DND-41 (cell line): ENCODE data around the gene COQ10B.

Source experiments
- EZH2 ChIP-seq: IDR thresholded peaks from 3 replicates; pipeline ENCODE4 v1.6.1; 2012; ENCODE audit warnings: borderline replicate concordance, low read depth, mild to moderate bottlenecking, moderate library complexity, low read length, inconsistent platforms; ENCODE audit not compliant: severe bottlenecking
- TF ChIP-seq, protein P1 (sequence below): IDR thresholded peaks from 2 replicates; pipeline ENCODE4 v1.5.1; 2012; ENCODE audit warnings: borderline replicate concordance, low read length, moderate library complexity, mild to moderate bottlenecking; ENCODE audit not compliant: poor library complexity, severe bottlenecking; ENCODE audit errors: extremely low read depth

DNA sequence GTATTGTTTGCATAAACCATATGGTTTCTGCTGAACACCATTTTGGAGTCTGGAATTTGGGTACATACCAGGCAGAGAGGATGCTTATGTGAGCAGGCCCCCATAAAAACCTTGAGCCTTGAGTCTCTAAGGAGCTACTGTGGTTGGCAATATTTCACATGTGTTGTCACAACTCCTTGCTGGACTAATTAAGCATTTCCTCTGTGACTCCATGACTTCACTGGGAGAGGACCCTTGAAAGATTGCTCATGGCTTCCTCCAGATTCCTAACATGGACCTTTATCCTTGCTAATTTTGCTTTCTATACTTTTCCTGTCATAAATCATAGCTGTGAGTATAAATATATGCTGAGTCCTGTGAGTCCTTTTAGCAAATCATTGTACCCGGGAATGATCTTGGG lies 7.6 kb upstream of the COQ10B start:
- TF ChIP-seq, protein P1, sequence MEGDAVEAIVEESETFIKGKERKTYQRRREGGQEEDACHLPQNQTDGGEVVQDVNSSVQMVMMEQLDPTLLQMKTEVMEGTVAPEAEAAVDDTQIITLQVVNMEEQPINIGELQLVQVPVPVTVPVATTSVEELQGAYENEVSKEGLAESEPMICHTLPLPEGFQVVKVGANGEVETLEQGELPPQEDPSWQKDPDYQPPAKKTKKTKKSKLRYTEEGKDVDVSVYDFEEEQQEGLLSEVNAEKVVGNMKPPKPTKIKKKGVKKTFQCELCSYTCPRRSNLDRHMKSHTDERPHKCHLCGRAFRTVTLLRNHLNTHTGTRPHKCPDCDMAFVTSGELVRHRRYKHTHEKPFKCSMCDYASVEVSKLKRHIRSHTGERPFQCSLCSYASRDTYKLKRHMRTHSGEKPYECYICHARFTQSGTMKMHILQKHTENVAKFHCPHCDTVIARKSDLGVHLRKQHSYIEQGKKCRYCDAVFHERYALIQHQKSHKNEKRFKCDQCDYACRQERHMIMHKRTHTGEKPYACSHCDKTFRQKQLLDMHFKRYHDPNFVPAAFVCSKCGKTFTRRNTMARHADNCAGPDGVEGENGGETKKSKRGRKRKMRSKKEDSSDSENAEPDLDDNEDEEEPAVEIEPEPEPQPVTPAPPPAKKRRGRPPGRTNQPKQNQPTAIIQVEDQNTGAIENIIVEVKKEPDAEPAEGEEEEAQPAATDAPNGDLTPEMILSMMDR = no peak
- no peak for TF ChIP-seq EZH2
